Muscle layer of duodenum (tissue), 2 donors: ENCODE results near the gene MEA1.
"Not testable (repeated sequence)": the region's sequence is repeated elsewhere in the genome, so short reads cannot be mapped to it uniquely, and the experiment has no call there.

ENCODE experiments used
- H3K27ac ChIP-seq: one replicate; pipeline ENCODE4 v1.7.0; 2013; ENCODE audit warnings: mild to moderate bottlenecking, low read length
- H3K27me3 ChIP-seq: one replicate; pipeline ENCODE4 v1.7.0; 2013; ENCODE audit warnings: low read depth, mild to moderate bottlenecking, control low read depth, low read length
- H3K36me3 ChIP-seq, 2 donors: one replicate each; pipeline ENCODE4 v1.7.0; 2013; ENCODE audit warnings: low read length in 2 of 2, control low read depth in 1 of 2, mild to moderate bottlenecking in 1 of 2; ENCODE audit not compliant: insufficient read depth in 2 of 2, control insufficient read depth in 1 of 2
- H3K4me1 ChIP-seq, 2 donors: one replicate each; pipeline ENCODE4 v1.7.0; 2013; ENCODE audit warnings: low read length in 2 of 2, mild to moderate bottlenecking in 2 of 2, control low read depth in 1 of 2, moderate library complexity in 1 of 2; ENCODE audit not compliant: insufficient read depth in 2 of 2, control insufficient read depth in 1 of 2
- H3K4me3 ChIP-seq, 2 donors: one replicate each; pipeline ENCODE4 v1.7.0; 2013; ENCODE audit warnings: low read length in 2 of 2, low read depth in 1 of 2, mild to moderate bottlenecking in 1 of 2
- H3K9me3 ChIP-seq, 2 donors: one replicate each; pipeline ENCODE4 v1.7.0; 2013; ENCODE audit warnings: low read length in 2 of 2, control low read depth in 1 of 2, mild to moderate bottlenecking in 1 of 2; ENCODE audit not compliant: control insufficient read depth in 1 of 2
- donor health status: healthy.

Gene MEA1

GRCh38 chr6:43006251-43006650 lies 7.5 kb downstream of the MEA1 start:
- Histone ChIP-seq H3K27ac (no peak overlapping the region), H3K36me3 (peaks cover 43 to 51% of the 10 kb centered on the region in 2 donors), H3K4me1 (no peaks in the 10 kb centered on the region), H3K9me3 (no peaks in the 10 kb centered on the region), H3K4me3 (no peak overlapping the region), H3K27me3 (no peaks in the 10 kb centered on the region)

- Histone ChIP-seq H3K36me3 (peaks cover 39 to 47% of the 10 kb centered on the region in 2 donors), H3K27me3 (no peaks in the 10 kb centered on the region), H3K27ac (no peak overlapping the region), H3K9me3 (no peaks in the 10 kb centered on the region), H3K4me1 (no peaks in the 10 kb centered on the region), H3K4me3 (no peak overlapping the region)
Observed at GRCh38 chr6:43005844-43006243, 7.9 kb downstream of the MEA1 start.

- Histone ChIP-seq H3K36me3 (peaks cover 8% of the 10 kb centered on the region in 2 donors), H3K4me1 (no peaks in the 10 kb centered on the region), H3K27ac (no peak overlapping the region), H3K9me3 (no peaks in the 10 kb centered on the region), H3K4me3 (no peak overlapping the region), H3K27me3 (no peaks in the 10 kb centered on the region)
Observed at GRCh38 chr6:43001843-43002242, 11.9 kb downstream of the MEA1 start.

- H3K4me3 ChIP-seq, H3K27me3 ChIP-seq, H3K9me3 ChIP-seq, H3K36me3 ChIP-seq, H3K27ac ChIP-seq, H3K4me1 ChIP-seq: not testable (repeated sequence)
Observed at GRCh38 chr6:42998205-42998604, 15.5 kb downstream of the MEA1 start.

- Histone ChIP-seq H3K9me3 (no peaks in the 10 kb centered on the region), H3K27me3 (no peaks in the 10 kb centered on the region), H3K4me3 (no peak overlapping the region), H3K4me1 (no peaks in the 10 kb centered on the region), H3K27ac (no peak overlapping the region), H3K36me3 (peaks cover 0 to 5% of the 10 kb centered on the region in 2 donors)
Observed at GRCh38 chr6:42996513-42996912, 17.2 kb downstream of the MEA1 start.

GRCh38 chr6:42993445-42993844 lies 20.3 kb downstream of the MEA1 start:
- Histone ChIP-seq H3K9me3 (no peaks in the 10 kb centered on the region), H3K36me3 (peaks cover 16 to 19% of the 10 kb centered on the region in 2 donors), H3K27me3 (no peaks in the 10 kb centered on the region), H3K4me1 (peaks cover 2 to 6% of the 10 kb centered on the region in 2 donors), H3K27ac (no peak overlapping the region), H3K4me3 (no peak overlapping the region)

GRCh38 chr6:42989923-42990322 lies 23.8 kb downstream of the MEA1 start:
- Histone ChIP-seq H3K4me3 (no peak overlapping the region), H3K4me1 (peaks cover 24 to 34% of the 10 kb centered on the region in 2 donors), H3K27me3 (no peaks in the 10 kb centered on the region), H3K9me3 (no peaks in the 10 kb centered on the region), H3K36me3 (peaks cover 17 to 19% of the 10 kb centered on the region in 2 donors), H3K27ac (no peak overlapping the region)

GRCh38 chr6:42988486-42989020 lies 25.2 kb downstream of the MEA1 start:
- Histone ChIP-seq H3K4me1 (peaks cover 24 to 39% of the 10 kb centered on the region in 2 donors), H3K27me3 (no peaks in the 10 kb centered on the region), H3K27ac (no peak overlapping the region)

GRCh38 chr6:42987533-42988451 lies 26.0 kb downstream of the MEA1 start:
- H3K27me3 ChIP-seq = no peaks in the 10 kb centered on the region
- peaks cover 24 to 39% of the 10 kb centered on the region in 2 donors for H3K4me1 ChIP-seq
- no peak overlapping the region for H3K4me3 ChIP-seq
- H3K27ac ChIP-seq = no peak overlapping the region
- H3K36me3 ChIP-seq = peaks cover 14 to 17% of the 10 kb centered on the region in 2 donors
- H3K9me3 ChIP-seq = no peaks in the 10 kb centered on the region

More at GRCh38 chr6:42988486-42989020, 25.2 kb downstream of the MEA1 start:
- Histone ChIP-seq H3K9me3 (no peaks in the 10 kb centered on the region), H3K36me3 (peaks cover 17% of the 10 kb centered on the region in 2 donors), H3K4me3 (no peak overlapping the region)

GRCh38 chr6:42984924-42985475 lies 28.7 kb downstream of the MEA1 start:
- Histone ChIP-seq H3K27me3 (no peaks in the 10 kb centered on the region), H3K4me3 (peak overlapping the region; percentile 82 to 83), H3K36me3 (peaks cover 11 to 14% of the 10 kb centered on the region in 2 donors), H3K4me1 (peaks cover 24 to 41% of the 10 kb centered on the region in 2 donors), H3K27ac (peak overlapping the region; percentile 33), H3K9me3 (no peaks in the 10 kb centered on the region)
